HCT116 (cell line): Measurements from ENCODE around the gene UPK2.
"Not testable (repeated sequence)": the region's sequence is repeated elsewhere in the genome, so short reads cannot be mapped to it uniquely, and the experiment has no call there.

Experiments used
- POLR2AphosphoS5 ChIP-seq: IDR thresholded peaks from 2 replicates; pipeline ENCODE4 v1.6.1; 2011; ENCODE audit warnings: mild to moderate bottlenecking, low read depth, low read length, moderate library complexity
- ZFX ChIP-seq: fragments of 450-650 bp; IDR thresholded peaks from 2 replicates; pipeline ENCODE4 v1.6.1; 2017
- TF ChIP-seq, protein P1 (sequence below), 3 experiments: fragments of 200-600 bp in 1 of 3; sonication (generic) in 1 of 3; IDR thresholded peaks in 2 of 3; conservative IDR thresholded peaks in 1 of 3; 2 replicates each; pipeline ENCODE4 v1.5.1; 2012 to 2017; ENCODE audit warnings: low read depth in 2 of 3, low read length in 2 of 3, antibody characterized with exemption in 1 of 3, borderline replicate concordance in 1 of 3, control low read depth in 1 of 3, mild to moderate bottlenecking in 1 of 3, mixed read lengths in 1 of 3, mixed run types in 1 of 3, moderate library complexity in 1 of 3; ENCODE audit not compliant: insufficient read depth in 1 of 3
- TF ChIP-seq, protein P2 (sequence below): IDR thresholded peaks from 2 replicates; pipeline ENCODE4 v1.6.1; 2012

- TF ChIP-seq, protein P1, sequence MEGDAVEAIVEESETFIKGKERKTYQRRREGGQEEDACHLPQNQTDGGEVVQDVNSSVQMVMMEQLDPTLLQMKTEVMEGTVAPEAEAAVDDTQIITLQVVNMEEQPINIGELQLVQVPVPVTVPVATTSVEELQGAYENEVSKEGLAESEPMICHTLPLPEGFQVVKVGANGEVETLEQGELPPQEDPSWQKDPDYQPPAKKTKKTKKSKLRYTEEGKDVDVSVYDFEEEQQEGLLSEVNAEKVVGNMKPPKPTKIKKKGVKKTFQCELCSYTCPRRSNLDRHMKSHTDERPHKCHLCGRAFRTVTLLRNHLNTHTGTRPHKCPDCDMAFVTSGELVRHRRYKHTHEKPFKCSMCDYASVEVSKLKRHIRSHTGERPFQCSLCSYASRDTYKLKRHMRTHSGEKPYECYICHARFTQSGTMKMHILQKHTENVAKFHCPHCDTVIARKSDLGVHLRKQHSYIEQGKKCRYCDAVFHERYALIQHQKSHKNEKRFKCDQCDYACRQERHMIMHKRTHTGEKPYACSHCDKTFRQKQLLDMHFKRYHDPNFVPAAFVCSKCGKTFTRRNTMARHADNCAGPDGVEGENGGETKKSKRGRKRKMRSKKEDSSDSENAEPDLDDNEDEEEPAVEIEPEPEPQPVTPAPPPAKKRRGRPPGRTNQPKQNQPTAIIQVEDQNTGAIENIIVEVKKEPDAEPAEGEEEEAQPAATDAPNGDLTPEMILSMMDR (IDR thresholded peaks at IDR 0.05 in 2 of 3, conservative IDR thresholded peaks at IDR 0.05 in 1 of 3; ENCODE audit: borderline replicate concordance in 1 of 3, insufficient read depth in 1 of 3, low read depth in 2 of 3, low read length in 2 of 3) = not testable (repeated sequence)
- TF ChIP-seq ZFX, POLR2AphosphoS5: not testable (repeated sequence)
- TF ChIP-seq, protein P2, sequence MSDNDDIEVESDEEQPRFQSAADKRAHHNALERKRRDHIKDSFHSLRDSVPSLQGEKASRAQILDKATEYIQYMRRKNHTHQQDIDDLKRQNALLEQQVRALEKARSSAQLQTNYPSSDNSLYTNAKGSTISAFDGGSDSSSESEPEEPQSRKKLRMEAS = not testable (repeated sequence)
Measured at GRCh38 chr11:118953976-118954375, 2.1 kb upstream of the UPK2 start.
